SU-DHL-6 (cell line): ENCODE measurements around the gene DACH1.

Experiments
- CTCF ChIP-seq: fragments of 200-600 bp; sonication (generic); IDR thresholded peaks from one replicate; pipeline ENCODE4 v1.5.1; 2017; ENCODE audit warnings: antibody characterized with exemption, mild to moderate bottlenecking, low read length, moderate library complexity; ENCODE audit not compliant: insufficient read depth, poor library complexity, severe bottlenecking
- EZH2phosphoT487 ChIP-seq: fragments of 200-600 bp; sonication (generic), shearing (Covaris generic); conservative IDR thresholded peaks from 2 replicates; pipeline ENCODE4 v1.6.1; 2018; ENCODE audit warnings: mild to moderate bottlenecking, antibody characterized with exemption, low read length, moderate library complexity, mixed read lengths

GRCh38 chr13:71772361-71772760 lies 94.6 kb downstream of the DACH1 start:
- TF ChIP-seq CTCF (no peak), EZH2phosphoT487 (no peak)
